SK-N-SH (cell line): ENCODE results near the gene CCR8. TPM values are rescaled to one million over a fixed set of nuclear protein-coding genes. Genes with fewer than 3 reads are reported as not detected.

ENCODE experiments used
- CTCF ChIA-PET: fragments of 300-600, 350-600 bp; formaldehyde crosslinking; extraction: SDS; loops from one replicate; lab custom pipeline; 2021; lab: Yijun Ruan, JAX
- POLR2A ChIA-PET: fragments of 350-600 bp; sonication (Branson Sonifier 250); formaldehyde crosslinking; extraction: SDS; loops from one replicate; lab custom pipeline; 2020; ENCODE audit warnings: antibody characterized with exemption, inconsistent platforms; lab: Yijun Ruan, JAX
- DNase-seq: peaks from one replicate; pipeline ENCODE4 v3.0.0; 2012
- H2AFZ ChIP-seq: fragments of 200-600 bp; sonication (generic); 2 replicates; pipeline ENCODE4 v1.8.1; 2016; ENCODE audit warnings: antibody characterized with exemption, mild to moderate bottlenecking, low read depth
- H3F3A ChIP-seq: fragments of 200-600 bp; sonication (generic); replicated peaks from 2 replicates; pipeline ENCODE3; 2016; ENCODE audit warnings: antibody characterized with exemption, mild to moderate bottlenecking; ENCODE audit not compliant: insufficient read depth
- H3K27ac ChIP-seq, 2 experiments: fragments of 200-500 bp in 1 of 2; fragments of 200-600 bp in 1 of 2; sonication (Bioruptor generic) in 1 of 2; sonication (generic), shearing (Covaris generic) in 1 of 2; 2 replicates each; pipeline versions ENCODE4 v1.5.1 to v1.6.1; 2014 to 2016; ENCODE audit warnings: low read depth in 2 of 2, inconsistent platforms in 1 of 2, low read length in 1 of 2, mild to moderate bottlenecking in 1 of 2, mixed read lengths in 1 of 2
- H3K27me3 ChIP-seq: fragments of 200-600 bp; sonication (generic), shearing (Covaris generic); 2 replicates; pipeline ENCODE4 v1.6.1; 2016; ENCODE audit warnings: mixed run types; ENCODE audit not compliant: insufficient read depth
- H3K36me3 ChIP-seq, 2 experiments: fragments of 200-500 bp in 1 of 2; fragments of 200-600 bp in 1 of 2; sonication (Bioruptor generic) in 1 of 2; sonication (generic) in 1 of 2; replicated peaks in 1 of 2; 2 replicates each; pipeline versions ENCODE3 to v1.5.1; 2014 to 2016; ENCODE audit warnings: low read length in 1 of 2, mild to moderate bottlenecking in 1 of 2; ENCODE audit not compliant: insufficient read depth in 2 of 2, control insufficient read depth in 1 of 2
- H3K4me1 ChIP-seq, 2 experiments: fragments of 200-500 bp in 1 of 2; fragments of 200-600 bp in 1 of 2; sonication (Bioruptor generic) in 1 of 2; sonication (generic), shearing (Covaris generic) in 1 of 2; 2 replicates each; pipeline versions ENCODE4 v1.5.1 to v1.6.1; 2014 to 2016; ENCODE audit warnings: low read depth in 1 of 2, low read length in 1 of 2, mixed run types in 1 of 2; ENCODE audit not compliant: insufficient read depth in 2 of 2, control insufficient read depth in 1 of 2
- H3K4me2 ChIP-seq: fragments of 200-600 bp; sonication (generic), shearing (Covaris generic); 2 replicates; pipeline ENCODE4 v1.6.1; 2017; ENCODE audit warnings: mixed run types
- H3K4me3 ChIP-seq, 2 experiments: fragments of 200-500 bp in 1 of 2; fragments of 200-600 bp in 1 of 2; sonication (Bioruptor generic) in 1 of 2; sonication (generic), shearing (Covaris generic) in 1 of 2; 2 replicates each; pipeline versions ENCODE4 v1.5.1 to v1.8.1; 2014 to 2016; ENCODE audit warnings: low read depth in 2 of 2, inconsistent platforms in 1 of 2, low read length in 1 of 2, mild to moderate bottlenecking in 1 of 2, mixed read lengths in 1 of 2, moderate library complexity in 1 of 2
- H3K79me2 ChIP-seq: fragments of 200-600 bp; sonication (generic); 2 replicates; pipeline ENCODE4 v1.8.1; 2017; ENCODE audit warnings: mild to moderate bottlenecking; ENCODE audit not compliant: insufficient read depth
- H3K9ac ChIP-seq: fragments of 200-600 bp; sonication (generic); 2 replicates; pipeline ENCODE4 v1.6.1; 2017; ENCODE audit warnings: mixed run types
- H3K9me2 ChIP-seq: fragments of 200-600 bp; sonication (generic); 2 replicates; pipeline ENCODE4 v1.6.1; 2017; ENCODE audit warnings: mixed run types
- H3K9me3 ChIP-seq: fragments of 200-600 bp; sonication (generic); 2 replicates; pipeline ENCODE4 v1.6.1; 2017; ENCODE audit warnings: mixed run types, mild to moderate bottlenecking, moderate library complexity
- H4K20me1 ChIP-seq: fragments of 200-600 bp; sonication (generic); 2 replicates; pipeline ENCODE4 v1.6.1; 2017; ENCODE audit warnings: mild to moderate bottlenecking, mixed run types; ENCODE audit not compliant: insufficient read depth
- CHD2 ChIP-seq: fragments of 150-350 bp; IDR thresholded peaks from 2 replicates; pipeline ENCODE4 v1.6.1; 2018; ENCODE audit warnings: low read length; ENCODE audit not compliant: partially characterized antibody
- GABPA ChIP-seq: IDR thresholded peaks from 2 replicates; pipeline ENCODE4 v1.4.0; 2012; ENCODE audit warnings: low read depth, mild to moderate bottlenecking
- GATA2 ChIP-seq: sonication (generic); formaldehyde crosslinking; IDR thresholded peaks from 2 replicates; pipeline ENCODE4 v1.5.0; 2020; ENCODE audit warnings: mild to moderate bottlenecking, missing genetic modification reagents
- NRF1 ChIP-seq: IDR thresholded peaks from 2 replicates; pipeline ENCODE4 v1.6.1; 2012; ENCODE audit warnings: low read depth, mild to moderate bottlenecking, low read length
- RAD21 ChIP-seq: IDR thresholded peaks from 2 replicates; pipeline ENCODE4 v1.6.1; 2012; ENCODE audit warnings: mild to moderate bottlenecking, low read length
- RXRA ChIP-seq: IDR thresholded peaks from 2 replicates; pipeline ENCODE4 v1.4.0; 2012; ENCODE audit warnings: low read depth, mild to moderate bottlenecking, borderline replicate concordance
- WGBS: methylation state at CpG from one replicate; pipeline ENCODE4 v1.1.6; 2017; ENCODE audit warnings: low lambda C conversion rate; 5-methylcytosine and 5-hydroxymethylcytosine counted together
- polyA plus RNA-seq, 3 experiments: library from polyadenylated mRNA; depleted of rRNA; stranded (reverse); fragments of >200 nt; gene quantifications; 2 replicates each; pipeline ENCODE4 v1.2.3, GENCODE V29; 2012
- TF ChIP-seq, protein P1 (sequence below): fragments of 150-350 bp; IDR thresholded peaks from 2 replicates; pipeline ENCODE4 v1.6.1; 2017; ENCODE audit warnings: antibody characterized with exemption, low read length, low read depth, borderline replicate concordance
- TF ChIP-seq, protein P2 (sequence below): fragments of 200-600 bp; sonication (generic); IDR thresholded peaks from 2 replicates; pipeline ENCODE4 v1.6.1; 2017; ENCODE audit warnings: antibody characterized with exemption, mild to moderate bottlenecking, moderate library complexity
- TF ChIP-seq, protein P3 (sequence below): fragments of 150-350 bp; IDR thresholded peaks from 2 replicates; pipeline ENCODE4 v1.6.1; 2016; ENCODE audit warnings: mild to moderate bottlenecking, low read depth, low read length
- TF ChIP-seq, protein P4 (sequence below): IDR thresholded peaks from 2 replicates; pipeline ENCODE4; 2012

Gene CCR8
- polyA plus RNA-seq, 1 of the 3 experiments (the other 2 are of a cell fraction), result not detected

DNA sequence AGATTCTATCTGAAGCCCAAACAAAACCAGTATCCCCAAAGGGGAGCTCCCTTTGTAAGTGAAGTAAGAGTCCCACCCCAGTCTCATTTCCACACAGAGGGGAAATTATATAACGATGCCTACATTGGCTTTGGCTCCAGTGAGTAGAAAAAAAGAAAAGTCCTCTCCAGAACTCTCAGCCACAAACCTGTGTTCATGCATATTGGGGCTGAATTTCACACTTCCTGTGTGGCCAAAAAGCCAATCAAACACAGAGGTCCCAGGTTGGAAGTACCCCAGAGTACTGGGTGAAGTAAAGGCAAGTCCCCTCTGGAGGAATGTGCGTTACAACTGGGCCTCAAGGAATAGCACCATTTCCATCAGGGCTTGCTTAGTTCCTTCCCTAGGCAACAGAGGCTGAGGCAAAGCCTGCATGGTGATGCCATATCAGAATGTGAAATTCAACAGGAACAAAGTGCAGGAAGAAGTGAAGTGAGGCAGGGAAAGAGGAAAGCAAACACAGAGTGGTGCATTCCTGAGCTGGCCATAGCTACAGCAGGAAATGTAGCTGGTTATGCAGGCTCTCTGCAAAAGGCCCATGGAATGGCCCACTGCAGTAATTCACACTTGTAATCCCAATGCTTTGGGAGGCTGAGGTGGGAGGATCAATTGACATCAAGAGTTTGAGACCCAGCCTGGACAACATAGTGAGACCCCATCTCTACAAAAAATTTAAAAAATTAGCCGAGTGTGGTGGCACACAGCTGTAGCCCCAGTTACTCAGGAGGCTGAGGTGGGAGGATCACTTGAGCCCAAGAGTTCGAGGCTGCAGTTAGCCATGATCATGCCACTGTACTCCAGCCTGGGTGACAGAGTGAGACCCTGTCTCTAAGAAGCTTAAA, 33.1 kb upstream of the CCR8 start:
- Histone ChIP-seq H3K9ac (no peak overlapping the region), H3K4me1 (no peaks in the 10 kb centered on the region), H3K79me2 (no peaks in the 10 kb centered on the region), H3K36me3 (no peaks in the 10 kb centered on the region), H3K27me3 (no peaks in the 10 kb centered on the region), H3K4me3 (no peak overlapping the region), H4K20me1 (no peaks in the 10 kb centered on the region), H3K9me3 (no peaks in the 10 kb centered on the region; the same call in 1 of the 2 replicates), H2AFZ (no peak overlapping the region), H3K9me2 (no peaks in the 10 kb centered on the region), H3K4me2 (no peak overlapping the region), H3F3A (no peaks in the 10 kb centered on the region), H3K27ac (no peak overlapping the region)
- no peak for DNase-seq
- CTCF ChIA-PET, result interaction anchor here (1.2 to 12.9 kb wide), 4 partner anchors 8 to 170 kb away, joined by 3 to 510 read pairs (median 11); partner anchors contain the start of gene XIRP1
- 20% methylated on average over 4 of the region's 4 CpGs for WGBS
- POLR2A ChIA-PET, result no interaction called here
- no peak for TF ChIP-seq GABPA
- TF ChIP-seq, protein P1, sequence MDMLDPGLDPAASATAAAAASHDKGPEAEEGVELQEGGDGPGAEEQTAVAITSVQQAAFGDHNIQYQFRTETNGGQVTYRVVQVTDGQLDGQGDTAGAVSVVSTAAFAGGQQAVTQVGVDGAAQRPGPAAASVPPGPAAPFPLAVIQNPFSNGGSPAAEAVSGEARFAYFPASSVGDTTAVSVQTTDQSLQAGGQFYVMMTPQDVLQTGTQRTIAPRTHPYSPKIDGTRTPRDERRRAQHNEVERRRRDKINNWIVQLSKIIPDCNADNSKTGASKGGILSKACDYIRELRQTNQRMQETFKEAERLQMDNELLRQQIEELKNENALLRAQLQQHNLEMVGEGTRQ, result no peak
- TF ChIP-seq RAD21, result no peak
- TF ChIP-seq RXRA, result no peak
- TF ChIP-seq, protein P2, sequence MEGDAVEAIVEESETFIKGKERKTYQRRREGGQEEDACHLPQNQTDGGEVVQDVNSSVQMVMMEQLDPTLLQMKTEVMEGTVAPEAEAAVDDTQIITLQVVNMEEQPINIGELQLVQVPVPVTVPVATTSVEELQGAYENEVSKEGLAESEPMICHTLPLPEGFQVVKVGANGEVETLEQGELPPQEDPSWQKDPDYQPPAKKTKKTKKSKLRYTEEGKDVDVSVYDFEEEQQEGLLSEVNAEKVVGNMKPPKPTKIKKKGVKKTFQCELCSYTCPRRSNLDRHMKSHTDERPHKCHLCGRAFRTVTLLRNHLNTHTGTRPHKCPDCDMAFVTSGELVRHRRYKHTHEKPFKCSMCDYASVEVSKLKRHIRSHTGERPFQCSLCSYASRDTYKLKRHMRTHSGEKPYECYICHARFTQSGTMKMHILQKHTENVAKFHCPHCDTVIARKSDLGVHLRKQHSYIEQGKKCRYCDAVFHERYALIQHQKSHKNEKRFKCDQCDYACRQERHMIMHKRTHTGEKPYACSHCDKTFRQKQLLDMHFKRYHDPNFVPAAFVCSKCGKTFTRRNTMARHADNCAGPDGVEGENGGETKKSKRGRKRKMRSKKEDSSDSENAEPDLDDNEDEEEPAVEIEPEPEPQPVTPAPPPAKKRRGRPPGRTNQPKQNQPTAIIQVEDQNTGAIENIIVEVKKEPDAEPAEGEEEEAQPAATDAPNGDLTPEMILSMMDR, result no peak
- TF ChIP-seq NRF1, result no peak
- TF ChIP-seq CHD2, result no peak

DNA sequence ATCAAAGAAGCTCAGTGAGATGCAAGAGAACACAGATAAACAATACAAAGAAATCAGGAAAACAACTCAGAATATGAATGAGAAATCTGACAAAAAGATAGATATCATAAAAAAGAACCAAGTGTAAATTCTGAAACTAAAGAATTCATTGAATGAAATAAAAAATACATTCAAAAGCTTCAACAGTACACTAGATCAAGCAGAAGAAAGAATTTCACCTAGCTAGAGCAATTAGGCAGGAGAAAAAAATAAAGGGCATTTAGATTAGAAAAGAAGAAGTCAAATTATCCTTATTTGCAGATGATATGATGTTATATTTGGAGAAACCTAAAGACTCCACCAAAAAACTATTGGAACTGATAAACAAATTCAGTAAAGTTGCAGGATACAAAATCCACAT, 30.2 kb upstream of the CCR8 start:
- ChIA-PET POLR2A (no interaction called here), CTCF (interaction anchor here (0.6 to 2.9 kb wide), 3 partner anchors 11 to 410 kb away, joined by 3 to 6 read pairs (median 4); no protein-coding TSS in a partner anchor)
- H3K9me3 ChIP-seq, result no peaks in the 10 kb centered on the region; the same call in 1 of the 2 replicates
- TF ChIP-seq, protein P3, sequence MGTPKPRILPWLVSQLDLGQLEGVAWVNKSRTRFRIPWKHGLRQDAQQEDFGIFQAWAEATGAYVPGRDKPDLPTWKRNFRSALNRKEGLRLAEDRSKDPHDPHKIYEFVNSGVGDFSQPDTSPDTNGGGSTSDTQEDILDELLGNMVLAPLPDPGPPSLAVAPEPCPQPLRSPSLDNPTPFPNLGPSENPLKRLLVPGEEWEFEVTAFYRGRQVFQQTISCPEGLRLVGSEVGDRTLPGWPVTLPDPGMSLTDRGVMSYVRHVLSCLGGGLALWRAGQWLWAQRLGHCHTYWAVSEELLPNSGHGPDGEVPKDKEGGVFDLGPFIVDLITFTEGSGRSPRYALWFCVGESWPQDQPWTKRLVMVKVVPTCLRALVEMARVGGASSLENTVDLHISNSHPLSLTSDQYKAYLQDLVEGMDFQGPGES, result no peak
- no peak for TF ChIP-seq GATA2 (CRISPR knock-in tag)
- TF ChIP-seq, protein P4, sequence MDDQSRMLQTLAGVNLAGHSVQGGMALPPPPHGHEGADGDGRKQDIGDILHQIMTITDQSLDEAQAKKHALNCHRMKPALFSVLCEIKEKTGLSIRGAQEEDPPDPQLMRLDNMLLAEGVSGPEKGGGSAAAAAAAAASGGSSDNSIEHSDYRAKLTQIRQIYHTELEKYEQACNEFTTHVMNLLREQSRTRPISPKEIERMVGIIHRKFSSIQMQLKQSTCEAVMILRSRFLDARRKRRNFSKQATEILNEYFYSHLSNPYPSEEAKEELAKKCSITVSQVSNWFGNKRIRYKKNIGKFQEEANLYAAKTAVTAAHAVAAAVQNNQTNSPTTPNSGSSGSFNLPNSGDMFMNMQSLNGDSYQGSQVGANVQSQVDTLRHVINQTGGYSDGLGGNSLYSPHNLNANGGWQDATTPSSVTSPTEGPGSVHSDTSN, result no peak
- no peak overlapping the region for H3K4me3 ChIP-seq
- no peak for DNase-seq
- no peaks in the 10 kb centered on the region for H3K4me1 ChIP-seq
- no peaks in the 10 kb centered on the region for H3F3A ChIP-seq
- H3K9ac ChIP-seq, result no peak overlapping the region
- no peaks in the 10 kb centered on the region for H3K9me2 ChIP-seq
- H3K36me3 ChIP-seq, result no peaks in the 10 kb centered on the region
- no peaks in the 10 kb centered on the region for H3K79me2 ChIP-seq
- H4K20me1 ChIP-seq, result no peaks in the 10 kb centered on the region
- no peak overlapping the region for H3K4me2 ChIP-seq
- H3K27ac ChIP-seq, result no peak overlapping the region
- no peak overlapping the region for H2AFZ ChIP-seq
- H3K27me3 ChIP-seq, result no peaks in the 10 kb centered on the region
